HepG2 (cell line): ENCODE measurements around the gene SPIRE1. TPM values are rescaled to one million over a fixed set of nuclear protein-coding genes. Genes with fewer than 3 reads are reported as not detected.

Experiments used
- ATAC-seq: fragments of 200-7000 bp; cut with Tn5 transposase; 3 replicates; pipeline ENCODE4 v1.9.1; 2020; ENCODE audit warnings: mild to moderate bottlenecking, moderate library complexity
- BruUV-seq: library from RNA; stranded (reverse); fragments of 400-500 nt; replicated peaks from 2 replicates; lab custom pipeline; 2021; lab: Mats Ljungman, UMichigan
- CTCF ChIA-PET: fragments of 300-600 bp; formaldehyde crosslinking; extraction: SDS; loops from one replicate; lab custom pipeline; 2021; ENCODE audit warnings: low total read pairs, inconsistent platforms, low intra/inter-chr PET ratio; lab: Yijun Ruan, JAX
- POLR2A ChIA-PET: fragments of 350-600 bp; sonication (Branson Sonifier 250); formaldehyde crosslinking; loops from one replicate; lab custom pipeline; 2020; ENCODE audit warnings: antibody characterized with exemption, inconsistent platforms; lab: Yijun Ruan, JAX
- DNase-seq: peaks from one replicate; pipeline ENCODE4 v3.0.0-alpha.2; 2015; ENCODE audit warnings: low spot score
- FAIRE-seq: peaks from 3 replicates; lab custom pipeline; 2011; peaks lifted over from hg19 to GRCh38; lab: Jason Lieb, UNC
- H2AFZ ChIP-seq: one replicate; pipeline ENCODE4 v1.6.1; 2011; ENCODE audit warnings: low read length, inconsistent platforms
- H3K27ac ChIP-seq: fragments of 300-600 bp; 3 replicates; pipeline ENCODE4 v1.8.0; 2011; ENCODE audit warnings: mixed run types, mild to moderate bottlenecking, mixed read lengths, low read length, inconsistent platforms; ENCODE audit not compliant: insufficient read depth; ENCODE audit errors: extremely low read length
- H3K27me3 ChIP-seq, 2 experiments: fragments of 200-600 bp in 1 of 2; 2 replicates in 1 of 2; 3 replicates in 1 of 2; pipeline versions ENCODE4 v1.6.0 to v1.8.0; 2011; ENCODE audit warnings: low read length in 2 of 2, mild to moderate bottlenecking in 2 of 2, moderate library complexity in 2 of 2, inconsistent platforms in 1 of 2; ENCODE audit not compliant: insufficient read depth in 2 of 2, control insufficient read depth in 1 of 2
- H3K36me3 ChIP-seq, 2 experiments: fragments of 200-600 bp in 1 of 2; replicated peaks in 1 of 2; 2 replicates in 1 of 2; 3 replicates in 1 of 2; pipeline versions ENCODE4 v1.5.1 to v1.8.0; 2011; ENCODE audit warnings: low read length in 2 of 2, inconsistent platforms in 1 of 2; ENCODE audit not compliant: insufficient read depth in 2 of 2, control insufficient read depth in 1 of 2
- H3K4me1 ChIP-seq: 2 replicates; pipeline ENCODE4 v1.5.1; 2012; ENCODE audit warnings: low read length, inconsistent platforms; ENCODE audit not compliant: insufficient read depth
- H3K4me2 ChIP-seq: 2 replicates; pipeline ENCODE4 v1.6.0; 2011; ENCODE audit warnings: low read depth, low read length, inconsistent platforms
- H3K4me3 ChIP-seq, 3 experiments: fragments of 200-600 bp in 1 of 3; sonication (generic), shearing (Covaris generic) in 1 of 3; replicated peaks in 1 of 3; 2 replicates each; pipeline ENCODE4 v1.5.1; 2011 to 2016; ENCODE audit warnings: low read length in 3 of 3, inconsistent platforms in 2 of 3, low read depth in 2 of 3, mild to moderate bottlenecking in 2 of 3, control low read depth in 1 of 3, mixed read lengths in 1 of 3; ENCODE audit not compliant: insufficient read depth in 1 of 3
- H3K79me2 ChIP-seq: one replicate; pipeline ENCODE4 v1.6.1; 2011; ENCODE audit warnings: low read length, inconsistent platforms; ENCODE audit not compliant: insufficient read depth
- H3K9ac ChIP-seq: 2 replicates; pipeline ENCODE4 v1.6.0; 2011; ENCODE audit warnings: mild to moderate bottlenecking, low read depth, low read length, inconsistent platforms; ENCODE audit not compliant: insufficient read depth
- H3K9me3 ChIP-seq: 2 replicates; pipeline ENCODE4 v1.5.1; 2012; ENCODE audit warnings: mild to moderate bottlenecking, low read length
- H4K20me1 ChIP-seq: 2 replicates; pipeline ENCODE4 v1.6.0; 2011; ENCODE audit warnings: inconsistent platforms, mild to moderate bottlenecking, low read length, moderate library complexity; ENCODE audit not compliant: insufficient read depth
- FOXK1 ChIP-seq: sonication (generic); formaldehyde crosslinking; IDR thresholded peaks from 2 replicates; pipeline ENCODE4 v1.4.0; 2020; ENCODE audit warnings: low read depth, missing genetic modification reagents, borderline replicate concordance
- GABPA ChIP-seq, 2 experiments: IDR thresholded peaks; 2 replicates each; pipeline ENCODE4 v1.6.1; 2011 to 2016; ENCODE audit warnings: low read depth in 2 of 2, low read length in 1 of 2, missing biosample characterization in 1 of 2, missing genetic modification characterization in 1 of 2
- HINFP ChIP-seq: sonication (generic); formaldehyde crosslinking; IDR thresholded peaks from 2 replicates; pipeline ENCODE4 v1.4.0; 2020; ENCODE audit warnings: low read depth, mild to moderate bottlenecking, missing genetic modification reagents
- HMGXB4 ChIP-seq, 2 experiments: sonication (generic) in 1 of 2; formaldehyde crosslinking in 1 of 2; IDR thresholded peaks; 2 replicates each; pipeline versions ENCODE4 v1.4.0 to v1.6.1; 2018 to 2020; ENCODE audit warnings: missing genetic modification reagents in 2 of 2, borderline replicate concordance in 1 of 2, low read depth in 1 of 2, mild to moderate bottlenecking in 1 of 2, missing biosample characterization in 1 of 2
- HOMEZ ChIP-seq: IDR thresholded peaks from 2 replicates; pipeline ENCODE4 v1.6.1; 2016; ENCODE audit warnings: low read depth
- JDP2 ChIP-seq: sonication (generic); formaldehyde crosslinking; IDR thresholded peaks from 2 replicates; pipeline ENCODE4 v1.8.1; 2022; ENCODE audit warnings: missing genetic modification reagents, borderline replicate concordance
- KLF6 ChIP-seq: IDR thresholded peaks from 2 replicates; pipeline ENCODE4 v1.8.0; 2016; ENCODE audit warnings: missing biosample characterization, missing genetic modification reagents
- NR1H2 ChIP-seq: sonication (generic); formaldehyde crosslinking; IDR thresholded peaks from 2 replicates; pipeline ENCODE4 v1.8.1; 2022; ENCODE audit warnings: low read depth, missing genetic modification reagents, borderline replicate concordance
- PRMT3 ChIP-seq: sonication (generic); formaldehyde crosslinking; IDR thresholded peaks from 2 replicates; pipeline ENCODE4 v1.8.1; 2022; ENCODE audit warnings: low read depth, mild to moderate bottlenecking, moderate library complexity, missing genetic modification reagents, borderline replicate concordance
- PTBP1 ChIP-seq: fragments of 200-400 bp; formaldehyde crosslinking; IDR thresholded peaks from 2 replicates; pipeline ENCODE4 v1.6.1; 2018; ENCODE audit warnings: low read length, low read depth; ENCODE audit not compliant: poor library complexity, severe bottlenecking
- RBFOX2 ChIP-seq: fragments of 200-400 bp; formaldehyde crosslinking; IDR thresholded peaks from 2 replicates; pipeline ENCODE4 v1.6.1; 2017; ENCODE audit warnings: low read depth, mild to moderate bottlenecking, low read length
- RCOR2 ChIP-seq: IDR thresholded peaks from 2 replicates; pipeline ENCODE4 v1.6.1; 2016; ENCODE audit warnings: missing biosample characterization, missing genetic modification reagents
- SNAI1 ChIP-seq: sonication (generic); formaldehyde crosslinking; IDR thresholded peaks from 2 replicates; pipeline ENCODE4 v1.5.0; 2020; ENCODE audit warnings: mild to moderate bottlenecking, missing genetic modification reagents, borderline replicate concordance
- ZFP36L2 ChIP-seq: sonication (generic); formaldehyde crosslinking; IDR thresholded peaks from 2 replicates; pipeline ENCODE4 v1.4.0; 2020; ENCODE audit warnings: missing genetic modification reagents
- ZMYM3 ChIP-seq: sonication (generic); formaldehyde crosslinking; IDR thresholded peaks from 2 replicates; pipeline ENCODE4 v1.5.1; 2020; ENCODE audit warnings: mild to moderate bottlenecking, missing genetic modification reagents
- ZNF251 ChIP-seq: sonication (generic); formaldehyde crosslinking; IDR thresholded peaks from 2 replicates; pipeline ENCODE4 v1.9.0; 2021; ENCODE audit warnings: mild to moderate bottlenecking, missing genetic modification reagents
- ZNF414 ChIP-seq: sonication (generic); formaldehyde crosslinking; IDR thresholded peaks from 2 replicates; pipeline ENCODE4 v1.5.0; 2020; ENCODE audit warnings: missing genetic modification reagents
- ZNF530 ChIP-seq: sonication (generic); formaldehyde crosslinking; IDR thresholded peaks from 2 replicates; pipeline ENCODE4 v1.5.0; 2020; ENCODE audit warnings: low read depth, mild to moderate bottlenecking, missing genetic modification reagents
- WGBS: methylation state at CpG from one replicate; pipeline ENCODE4 v1.1.6; 2017; ENCODE audit warnings: low lambda C conversion rate; 5-methylcytosine and 5-hydroxymethylcytosine counted together
- in situ Hi-C: cut with HindIII; loops from 2 replicates; pipeline ENCODE4 v1.10.0; 2017; ENCODE audit warnings: low pct_unique_long_range_greater_than_20kb; ENCODE audit not compliant: extremely low pct_ligation_motif_present
- intact Hi-C: fragments of 100-400 bp; cut with micrococcal nuclease; formaldehyde crosslinking; loops from one replicate; pipeline ENCODE4 v1.10.0; 2022; ENCODE audit not compliant: unreplicated experiment
- polyA plus RNA-seq, 8 experiments: library from polyadenylated mRNA; depleted of rRNA in 3 of 8; stranded (reverse) in 7 of 8; unstranded in 1 of 8; fragments of >200 nt; fragmentation: Illumina TruSeq in 4 of 8; extraction: Trizol in 4 of 8; gene quantifications; 2 replicates each; pipeline versions ENCODE4 v1.2.1 to v1.2.3, GENCODE V29; 2011 to 2016; ENCODE audit warnings: low read depth in 4 of 8, missing spikeins in 1 of 8, mixed read lengths in 1 of 8; ENCODE audit not compliant: insufficient read depth in 1 of 8
- total RNA-seq, 5 experiments: library from RNA; depleted of rRNA; stranded (reverse); fragments of >200 nt; fragmentation: Illumina TruSeq; extraction: Trizol; gene quantifications; 2 replicates each; pipeline ENCODE4 v1.2.3, GENCODE V29; 2016; ENCODE audit warnings: low read depth in 1 of 5

The SPIRE1 gene
- total and polyA plus RNA-seq, 2 of the 13 experiments (the other 11 are each of a cell fraction or from before 2014, with no cell fraction given) = 9.9 to 21.3 TPM

- no TSS peak for BruUV-seq
- in situ Hi-C loops (no loop called here), intact Hi-C loops (no loop called here)
- WGBS = 100% methylated on average over 4 of the region's 4 CpGs
- peaks cover 19% of the 10 kb centered on the region for H3K4me1 ChIP-seq
- H4K20me1 ChIP-seq = no peaks in the 10 kb centered on the region
- H3K27me3 ChIP-seq = no peaks in the 10 kb centered on the region
- no peak overlapping the region for H3K27ac ChIP-seq
- DNase-seq (no peak), FAIRE-seq (no peak), ATAC-seq (no peak)
- H2AFZ ChIP-seq = no peak overlapping the region
- TF ChIP-seq HOMEZ (CRISPR knock-in tag) = no peak
- TF ChIP-seq GABPA (IDR thresholded peaks at IDR 0.05; ENCODE audit: low read depth, low read length) = no peak
- TF ChIP-seq GABPA (CRISPR knock-in tag; IDR thresholded peaks at IDR 0.05; ENCODE audit: low read depth) = no peak
- TF ChIP-seq PTBP1 = no peak
- TF ChIP-seq ZNF414 (CRISPR knock-in tag) = no peak
- TF ChIP-seq JDP2 (CRISPR knock-in tag) = no peak
- TF ChIP-seq HMGXB4 (CRISPR knock-in tag; IDR thresholded peaks at IDR 0.05; ENCODE audit: borderline replicate concordance in 1 of 2, low read depth in 1 of 2) = no peak
- TF ChIP-seq ZNF530 = no peak
- TF ChIP-seq NR1H2 (CRISPR knock-in tag) = no peak
- no peak for TF ChIP-seq RCOR2 (CRISPR knock-in tag)
- no peak for TF ChIP-seq ZMYM3
- no peak for TF ChIP-seq HINFP
- no peak for TF ChIP-seq KLF6
- no peak for TF ChIP-seq ZNF251 (CRISPR knock-in tag)
- no peak for TF ChIP-seq ZFP36L2 (CRISPR knock-in tag)
- TF ChIP-seq FOXK1 (CRISPR knock-in tag) = no peak
- TF ChIP-seq SNAI1 (CRISPR knock-in tag) = no peak
- TF ChIP-seq RBFOX2 = no peak
- no peak for TF ChIP-seq PRMT3 (CRISPR knock-in tag)
- ChIA-PET CTCF (no interaction called here), POLR2A (no interaction called here)
- H3K4me3 ChIP-seq = no peak overlapping the region
- no peaks in the 10 kb centered on the region for H3K9me3 ChIP-seq
- H3K4me2 ChIP-seq = no peak overlapping the region
- no peak overlapping the region for H3K9ac ChIP-seq
- H3K79me2 ChIP-seq = peaks cover 4% of the 10 kb centered on the region
- H3K36me3 ChIP-seq = no peaks in the 10 kb centered on the region
These were observed 19.8 kb downstream of the SPIRE1 start for GRCh38 chr18:12637901-12638643.
